Left lung (tissue), 10 donors: ENCODE measurements around the gene MED26. TPM values are rescaled to one million over a fixed set of nuclear protein-coding genes. Genes with fewer than 3 reads are reported as not detected.

Experiments used
- ATAC-seq: fragments of 200-7000 bp; cut with Tn5 transposase; one replicate; pipeline ENCODE4 v1.9.1; 2020; ENCODE audit warnings: moderate library complexity
- DNase-seq, 4 donors: peaks; one replicate each; pipeline ENCODE4 v3.0.0-alpha.2; 2013 to 2020
- H3K27ac ChIP-seq, 2 donors: fragments of 200-600 bp; sonication (generic) in 1 of 2; one replicate each; pipeline versions ENCODE4 v1.5.0 to v1.8.0; 2020 to 2021
- H3K27me3 ChIP-seq, 2 donors: fragments of 200-600 bp; sonication (generic) in 1 of 2; one replicate each; pipeline versions ENCODE4 v1.5.0 to v1.8.0; 2020 to 2021
- H3K36me3 ChIP-seq, 2 donors: fragments of 200-600 bp; sonication (generic) in 1 of 2; one replicate each; pipeline versions ENCODE4 v1.5.0 to v1.8.0; 2020 to 2021
- H3K4me1 ChIP-seq, 2 donors: fragments of 200-600 bp; one replicate each; pipeline ENCODE4 v1.8.0; 2021
- H3K4me3 ChIP-seq, 2 donors: fragments of 200-600 bp; sonication (generic) in 1 of 2; one replicate each; pipeline versions ENCODE4 v1.5.0 to v1.8.0; 2020 to 2021; ENCODE audit warnings: mild to moderate bottlenecking in 1 of 2
- H3K9me3 ChIP-seq, 2 donors: fragments of 200-600 bp; sonication (generic) in 1 of 2; one replicate each; pipeline versions ENCODE4 v1.5.0 to v1.8.0; 2020 to 2021
- CTCF ChIP-seq, 2 donors: fragments of 200-600 bp; sonication (generic) in 1 of 2; IDR thresholded peaks; one replicate each; pipeline versions ENCODE4 v1.5.0 to v1.8.0; 2021; ENCODE audit warnings: antibody characterized with exemption in 2 of 2
- intact Hi-C, 2 donors: fragments of 100-400 bp; cut with DNase I; formaldehyde crosslinking; loops; one replicate each; pipeline versions ENCODE4 v1.11.2 to v1.14.2; 2022
- polyA plus RNA-seq, 6 donors: library from polyadenylated mRNA; unstranded; fragments of 120-200 nt; gene quantifications; one replicate each; pipeline ENCODE4 v1.2.1, GENCODE V29; 2013; ENCODE audit not compliant: insufficient read length in 6 of 6
- total RNA-seq, 2 donors: library from RNA; stranded (reverse); fragmentation: NEBNext Ultra II Directional; extraction: Animal tissue kit (Norgen Biotek cat#: 25700); gene quantifications; one replicate each; pipeline ENCODE4 v1.2.1, GENCODE V29; 2021
- donor health status: DM: no; HTN: yes; CAD: no.
- donor health status: DM: no; HTN: no; CAD: no.

MED26 gene
- total and polyA plus RNA-seq, 8 donors, result 7.0 to 10.3 (median 8.8) TPM

- Histone ChIP-seq H3K27me3 (no peaks in the 10 kb centered on the region), H3K4me1 (peaks cover 0 to 45% of the 10 kb centered on the region in 2 donors), H3K27ac (peak overlapping the region in 1 of 2 donors; percentile 14), H3K36me3 (no peaks in the 10 kb centered on the region), H3K9me3 (no peaks in the 10 kb centered on the region), H3K4me3 (no peak overlapping the region)
- TF ChIP-seq CTCF (IDR thresholded peaks at IDR 0.05), result no peak
- intact Hi-C loops, result no loop called here
- DNase-seq (no peak), ATAC-seq (no peak)
Observed at GRCh38 chr19:16594681-16595091, 33.3 kb downstream of the MED26 start.

DNA sequence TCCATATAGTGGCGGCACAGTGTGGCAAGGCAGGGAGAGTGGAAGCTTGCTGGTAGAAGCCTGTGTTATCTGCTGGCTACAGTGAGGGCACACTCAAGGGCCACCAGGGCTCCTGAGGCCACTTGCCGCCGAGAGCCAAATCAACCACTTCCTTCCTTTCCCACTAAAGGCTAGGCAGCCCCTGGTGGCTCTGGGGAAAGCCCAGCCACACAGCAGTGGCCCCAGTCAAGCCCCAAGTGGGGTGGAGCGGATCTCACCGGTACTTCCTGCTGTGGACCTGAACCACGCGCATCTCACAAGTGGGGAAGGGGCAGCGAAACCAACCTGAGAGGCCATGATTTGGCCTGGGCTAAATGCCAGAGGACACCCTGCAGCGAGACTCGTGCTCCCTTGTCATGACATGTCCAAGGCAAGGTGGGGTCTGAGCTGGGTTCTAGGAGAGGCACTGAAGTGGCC is 33.8 kb downstream of the MED26 start:
- no peak overlapping the region for H3K4me3 ChIP-seq
- ATAC-seq, result peak; percentile 56
- TF ChIP-seq CTCF (IDR thresholded peaks at IDR 0.05), result no peak
- peaks cover 0 to 50% of the 10 kb centered on the region in 2 donors for H3K4me1 ChIP-seq
- H3K36me3 ChIP-seq, result no peaks in the 10 kb centered on the region
- no peaks in the 10 kb centered on the region for H3K9me3 ChIP-seq
- peak in 1 of 4 donors; percentile 76 for DNase-seq
- H3K27me3 ChIP-seq, result no peaks in the 10 kb centered on the region
- intact Hi-C loops, result no loop called here
- no peak overlapping the region for H3K27ac ChIP-seq

GRCh38 chr19:16593181-16593580 is 34.8 kb downstream of the MED26 start:
- Histone ChIP-seq H3K9me3 (no peaks in the 10 kb centered on the region), H3K27me3 (no peaks in the 10 kb centered on the region), H3K27ac (no peak overlapping the region), H3K4me3 (no peak overlapping the region), H3K4me1 (peaks cover 8 to 60% of the 10 kb centered on the region in 2 donors), H3K36me3 (no peaks in the 10 kb centered on the region)
- DNase-seq (peak in 1 of 4 donors; percentile 5), ATAC-seq (no peak)
- intact Hi-C loops, result no loop called here
- TF ChIP-seq CTCF (IDR thresholded peaks at IDR 0.05), result no peak

GRCh38 chr19:16591803-16592556 is 36.0 kb downstream of the MED26 start:
- H3K36me3 ChIP-seq, result no peaks in the 10 kb centered on the region
- no peak for TF ChIP-seq CTCF (IDR thresholded peaks at IDR 0.05)
- ATAC-seq (no peak), DNase-seq (peak in 1 of 4 donors; percentile 31)
- H3K27ac ChIP-seq, result no peak overlapping the region
- H3K27me3 ChIP-seq, result no peaks in the 10 kb centered on the region
- intact Hi-C loops, result no loop called here
- no peak overlapping the region for H3K4me3 ChIP-seq
- peaks cover 20 to 72% of the 10 kb centered on the region in 2 donors for H3K4me1 ChIP-seq
- H3K9me3 ChIP-seq, result no peaks in the 10 kb centered on the region

- Histone ChIP-seq H3K36me3 (no peaks in the 10 kb centered on the region), H3K9me3 (no peaks in the 10 kb centered on the region), H3K4me1 (peaks cover 20 to 80% of the 10 kb centered on the region in 2 donors), H3K27ac (no peak overlapping the region), H3K4me3 (no peak overlapping the region), H3K27me3 (no peaks in the 10 kb centered on the region)
- ATAC-seq, result no peak
- no peak for TF ChIP-seq CTCF (IDR thresholded peaks at IDR 0.05)
- intact Hi-C loops, result no loop called here
- no peak for DNase-seq
Observed at GRCh38 chr19:16590876-16591802, 36.9 kb downstream of the MED26 start.
